Measurements from ENCODE around the gene FAM110A. TPM values are rescaled to one million over a fixed set of nuclear protein-coding genes. Genes with fewer than 3 reads are reported as not detected.

Gene FAM110A
- total and polyA plus RNA-seq, 2 of the 8 experiments (the other 6 are each of a cell fraction or from before 2014, with no cell fraction given), result 10.1 to 10.9 TPM

GRCh38 chr20:859751-860231, 26.3 kb downstream of the FAM110A start:
- Histone ChIP-seq H3K23ac (ENCODE audit: insufficient read length) (no peak overlapping the region), H2AK5ac (ENCODE audit: low read depth, low read length) (no peak overlapping the region), H2AFZ (ENCODE audit: low read length) (no peak overlapping the region), H4K91ac (replicated peaks; ENCODE audit: insufficient read length, low read length) (no peak overlapping the region), H3K4me3 (ENCODE audit: extremely low read depth in 1 of 4, insufficient read depth in 2 of 4, low read depth in 3 of 4, low read length in 4 of 4) (no peak overlapping the region), H3K79me2 (ENCODE audit: control insufficient read depth in 1 of 2, insufficient read depth in 2 of 2, low read length in 2 of 2) (no peaks in the 10 kb centered on the region), H4K5ac (ENCODE audit: insufficient read length, low read depth, low read length) (no peak overlapping the region), H3K56ac (replicated peaks; ENCODE audit: insufficient read length, low read depth, low read length) (no peak overlapping the region), H3K9me3 (ENCODE audit: insufficient read depth in 2 of 2, low read depth in 1 of 2, low read length in 1 of 2) (no peaks in the 10 kb centered on the region), H3K79me1 (ENCODE audit: low read depth, low read length) (no peaks in the 10 kb centered on the region; the same call in 1 of the 2 replicates), H3K36me3 (ENCODE audit: control insufficient read depth in 2 of 4, insufficient read depth in 4 of 4, low read length in 3 of 4) (no peaks in the 10 kb centered on the region), H4K20me1 (replicated peaks in 1 of 2; ENCODE audit: control insufficient read depth in 1 of 2, insufficient read depth in 2 of 2, low read length in 2 of 2) (no peaks in the 10 kb centered on the region), H4K8ac (ENCODE audit: extremely low read depth, insufficient read depth, low read length) (no peak overlapping the region), H3K4ac (replicated peaks; ENCODE audit: insufficient read length, low read depth, low read length) (no peak overlapping the region), H3K14ac (ENCODE audit: insufficient read length) (no peak overlapping the region), H3K4me1 (replicated peaks in 1 of 4; ENCODE audit: control insufficient read depth in 3 of 4, insufficient read depth in 4 of 4, low read length in 3 of 4) (peaks cover 0 to 3% (median 1%) of the 10 kb centered on the region in 4 experiments; a peak in 3 of 7 replicates), H3K27me3 (replicated peaks in 1 of 4; ENCODE audit: control insufficient read depth in 3 of 4, extremely low read depth in 1 of 4, insufficient read depth in 3 of 4, low read length in 3 of 4) (no peaks in the 10 kb centered on the region), H3K4me2 (ENCODE audit: insufficient read depth in 1 of 2, low read depth in 2 of 2, low read length in 2 of 2) (no peak overlapping the region), H2BK15ac (ENCODE audit: low read length) (no peak overlapping the region), H2BK12ac (ENCODE audit: low read depth, low read length) (no peak overlapping the region), H2BK120ac (replicated peaks; ENCODE audit: low read depth, low read length) (no peak overlapping the region), H3K18ac (ENCODE audit: extremely low read depth, low read length) (no peak overlapping the region), H3K23me2 (ENCODE audit: low read depth, low read length) (no peaks in the 10 kb centered on the region), H3K9ac (replicated peaks in 1 of 4; ENCODE audit: extremely low read depth in 1 of 4, low read depth in 3 of 4, low read length in 3 of 4) (no peak overlapping the region), H3K27ac (ENCODE audit: low read depth, low read length) (no peak overlapping the region), H2BK5ac (ENCODE audit: low read depth, low read length) (no peak overlapping the region), H2BK20ac (ENCODE audit: low read length) (no peak overlapping the region)
- DNase-seq (ENCODE audit: low read depth in 1 of 2, low spot score in 2 of 2), result no peak
- TF ChIP-seq NANOG (IDR thresholded peaks at IDR 0.05; ENCODE audit: insufficient read depth, low read depth, low read length, poor library complexity, severe bottlenecking) (no peak), RNF2 (IDR thresholded peaks at IDR 0.05; ENCODE audit: borderline replicate concordance, low read depth, low read length, missing control alignments, poor library complexity, severe bottlenecking) (no peak), RXRA (IDR thresholded peaks at IDR 0.05; ENCODE audit: insufficient read depth, low read depth, low read length) (no peak), TAF7 (optimal IDR thresholded peaks at IDR 0.05; ENCODE audit: borderline replicate concordance, low read depth, low read length) (no peak), TBP (IDR thresholded peaks at IDR 0.05; ENCODE audit: low read depth, low read length) (no peak), SIN3A (conservative IDR thresholded peaks at IDR 0.05 in 1 of 2, IDR thresholded peaks at IDR 0.05 in 1 of 2; ENCODE audit: low read depth in 1 of 2, low read length in 2 of 2) (no peak), TEAD4 (IDR thresholded peaks at IDR 0.05; ENCODE audit: low read depth, low read length) (no peak), CBX8 (IDR thresholded peaks at IDR 0.05; ENCODE audit: borderline replicate concordance, low read depth, low read length) (no peak), SAP30 (IDR thresholded peaks at IDR 0.05; ENCODE audit: insufficient read depth, insufficient replicate concordance, low read length) (no peak)
- CTCF ChIA-PET (ENCODE audit: partially characterized antibody), result interaction anchor here (0.7 to 1.9 kb wide), 10 partner anchors 12 to 97 kb away, joined by 3 to 6 read pairs (median 4); no protein-coding TSS in a partner anchor
- no peak for FAIRE-seq
- POLR2A ChIA-PET (ENCODE audit: partially characterized antibody), result interaction anchor here (1.2 to 1.5 kb wide), 2 partner anchors 16 to 18 kb away, joined by 3 read pairs; no protein-coding TSS in a partner anchor
- WGBS, 2 experiments (ENCODE audit: extremely low coverage in 1 of 2, insufficient coverage in 1 of 2, insufficient read length in 1 of 2, insufficient replicate concordance in 2 of 2, low coverage in 1 of 2, low lambda C conversion rate in 2 of 2, missing lambda C conversion rate in 1 of 2), result 64% methylated on average over 3 of the region's 3 CpGs; no CpG with 5 or more reads in 1 of the 2 experiments
